Measurements from ENCODE around the gene AFP. TPM values are rescaled to one million over a fixed set of nuclear protein-coding genes. Genes with fewer than 3 reads are reported as not detected.

Gene AFP
- total and polyA plus RNA-seq, 10 of the 15 experiments (the other 5 are each of a cell fraction or from before 2014, with no cell fraction given) = 0.72 TPM; not detected in 9

DNA sequence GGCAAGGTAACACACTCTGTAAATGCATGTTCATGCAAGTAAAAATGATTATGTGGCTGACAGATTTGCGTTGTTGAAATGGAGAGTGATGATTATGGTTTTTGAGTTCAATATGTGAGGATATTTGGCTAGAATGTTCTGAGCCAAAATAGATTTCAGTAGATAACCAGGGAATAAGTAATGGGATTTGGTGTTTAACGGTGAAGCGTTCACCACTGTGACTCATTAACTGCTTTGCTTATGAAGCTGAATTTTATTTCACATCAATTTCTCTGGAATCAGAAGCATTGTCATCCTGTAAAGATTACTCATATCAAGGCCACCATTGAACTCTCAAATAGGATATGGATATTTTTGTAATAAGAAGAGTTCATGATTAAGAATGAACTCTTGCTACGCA is 11.7 kb downstream of the AFP start (continued):
- TF ChIP-seq HSF1 (IDR thresholded peaks at IDR 0.05; ENCODE audit: low read depth, low read length) (no peak), PAX8 (IDR thresholded peaks at IDR 0.05) (no peak)
- TF ChIP-seq, protein P1, sequence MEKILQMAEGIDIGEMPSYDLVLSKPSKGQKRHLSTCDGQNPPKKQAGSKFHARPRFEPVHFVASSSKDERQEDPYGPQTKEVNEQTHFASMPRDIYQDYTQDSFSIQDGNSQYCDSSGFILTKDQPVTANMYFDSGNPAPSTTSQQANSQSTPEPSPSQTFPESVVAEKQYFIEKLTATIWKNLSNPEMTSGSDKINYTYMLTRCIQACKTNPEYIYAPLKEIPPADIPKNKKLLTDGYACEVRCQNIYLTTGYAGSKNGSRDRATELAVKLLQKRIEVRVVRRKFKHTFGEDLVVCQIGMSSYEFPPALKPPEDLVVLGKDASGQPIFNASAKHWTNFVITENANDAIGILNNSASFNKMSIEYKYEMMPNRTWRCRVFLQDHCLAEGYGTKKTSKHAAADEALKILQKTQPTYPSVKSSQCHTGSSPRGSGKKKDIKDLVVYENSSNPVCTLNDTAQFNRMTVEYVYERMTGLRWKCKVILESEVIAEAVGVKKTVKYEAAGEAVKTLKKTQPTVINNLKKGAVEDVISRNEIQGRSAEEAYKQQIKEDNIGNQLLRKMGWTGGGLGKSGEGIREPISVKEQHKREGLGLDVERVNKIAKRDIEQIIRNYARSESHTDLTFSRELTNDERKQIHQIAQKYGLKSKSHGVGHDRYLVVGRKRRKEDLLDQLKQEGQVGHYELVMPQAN (conservative IDR thresholded peaks at IDR 0.05) = no peak

DNA sequence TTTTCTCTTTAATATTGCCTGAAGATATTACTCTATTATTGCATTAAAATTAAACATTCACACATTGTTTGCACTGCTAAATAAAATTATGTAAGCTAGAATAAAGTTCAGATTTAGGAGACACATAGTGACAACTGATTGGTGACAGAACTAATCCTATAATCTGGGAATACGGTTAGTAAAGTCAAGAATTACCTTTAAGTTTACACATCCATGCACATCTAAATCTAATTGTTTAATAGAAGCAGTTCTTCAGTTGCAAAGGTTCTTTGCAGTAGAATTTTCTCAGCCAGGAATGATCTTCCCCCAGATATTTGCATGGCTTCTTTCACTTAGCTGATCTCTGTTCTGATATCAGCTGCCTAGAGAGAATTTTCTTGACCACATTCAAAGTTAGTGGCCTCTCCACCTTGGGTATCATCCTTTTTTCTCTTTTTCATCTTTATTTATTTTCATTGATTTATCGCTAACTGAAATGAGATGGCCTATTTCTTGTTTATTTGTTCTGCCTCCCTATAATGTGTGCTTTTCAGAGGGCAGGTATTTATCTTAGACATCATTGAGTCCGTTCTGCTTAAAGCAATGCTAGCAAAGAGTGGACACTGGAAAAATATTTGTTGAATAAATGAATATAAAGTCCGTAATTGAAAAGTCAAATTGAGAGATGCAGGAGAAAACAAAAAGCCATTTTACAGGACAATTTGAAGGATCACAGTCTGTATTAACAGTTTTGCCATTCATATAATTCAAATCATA is 12.6 kb downstream of the AFP start:
- Histone ChIP-seq H3K9me3 (replicated peaks; ENCODE audit: control insufficient read depth, insufficient read depth, low read length) (no peaks in the 10 kb centered on the region), H2AFZ (ENCODE audit: control insufficient read depth, low read depth, low read length) (no peak overlapping the region), H3K4me2 (ENCODE audit: control insufficient read depth, insufficient read depth) (no peak overlapping the region), H3K27me3 (replicated peaks in 1 of 2; ENCODE audit: control insufficient read depth in 2 of 2, insufficient read depth in 2 of 2, low read length in 1 of 2) (no peaks in the 10 kb centered on the region), H3K9ac (ENCODE audit: control insufficient read depth, insufficient read depth, low read length) (no peak overlapping the region), H3K4me1 (ENCODE audit: control insufficient read depth, insufficient read depth, low read length) (no peaks in the 10 kb centered on the region), H4K20me1 (ENCODE audit: control insufficient read depth, insufficient read depth) (no peaks in the 10 kb centered on the region), H3K4me3 (no peak overlapping the region), H3K36me3 (ENCODE audit: control insufficient read depth in 2 of 2, insufficient read depth in 2 of 2, low read length in 1 of 2) (no peaks in the 10 kb centered on the region), H3K27ac (ENCODE audit: control insufficient read depth, insufficient read depth) (no peak overlapping the region), H3K79me2 (ENCODE audit: control insufficient read depth, insufficient read depth, low read length) (no peaks in the 10 kb centered on the region)
- ChIA-PET POLR2A (no interaction called here), SMC1A (ENCODE audit: uncharacterized antibody, unreplicated experiment) (no interaction called here), RAD21 (ENCODE audit: unreplicated experiment) (no interaction called here), CTCF (interaction anchor here (1.3 to 5.7 kb wide), 4 partner anchors 10 to 686 kb away, joined by 5 to 53 read pairs (median 12); no protein-coding TSS in a partner anchor)
- DNase-seq (ENCODE audit: low read depth, low spot score) (no peak), FAIRE-seq (no peak), ATAC-seq (no peak)
- BruUV-seq (replicated peaks) = no TSS peak
- in situ Hi-C loops (cut with MboI) = loop anchor here (10.0 kb wide), 1 partner anchor 206 kb away; no protein-coding TSS in a partner anchor
- intact Hi-C loops (cut with micrococcal nuclease; ENCODE audit: unreplicated experiment) = loop anchor here (5.0 kb wide), 1 partner anchor 204 kb away; no protein-coding TSS in a partner anchor
- 22% methylated on average over 4 of the region's 4 CpGs for WGBS (ENCODE audit: insufficient coverage, insufficient replicate concordance, low lambda C conversion rate, missing lambda C conversion rate)
- TF ChIP-seq MTA3 (IDR thresholded peaks at IDR 0.05; ENCODE audit: borderline replicate concordance, low read length) (no peak), ETV6 (conservative IDR thresholded peaks at IDR 0.05 in 1 of 2, IDR thresholded peaks at IDR 0.05 in 1 of 2; ENCODE audit: borderline replicate concordance in 1 of 2, low read depth in 1 of 2) (no peak), PKNOX1 (IDR thresholded peaks at IDR 0.05) (no peak), RAD21 (IDR thresholded peaks at IDR 0.05; ENCODE audit: insufficient read depth, low read depth, low read length) (no peak)
